Measurements from ENCODE around the gene ATG4B. TPM values are rescaled to one million over a fixed set of nuclear protein-coding genes. Genes with fewer than 3 reads are reported as not detected.

The ATG4B gene
- total and polyA plus RNA-seq, 2 of the 8 experiments (the other 6 are each of a cell fraction or from before 2014, with no cell fraction given), result 103 to 155 TPM

DNA sequence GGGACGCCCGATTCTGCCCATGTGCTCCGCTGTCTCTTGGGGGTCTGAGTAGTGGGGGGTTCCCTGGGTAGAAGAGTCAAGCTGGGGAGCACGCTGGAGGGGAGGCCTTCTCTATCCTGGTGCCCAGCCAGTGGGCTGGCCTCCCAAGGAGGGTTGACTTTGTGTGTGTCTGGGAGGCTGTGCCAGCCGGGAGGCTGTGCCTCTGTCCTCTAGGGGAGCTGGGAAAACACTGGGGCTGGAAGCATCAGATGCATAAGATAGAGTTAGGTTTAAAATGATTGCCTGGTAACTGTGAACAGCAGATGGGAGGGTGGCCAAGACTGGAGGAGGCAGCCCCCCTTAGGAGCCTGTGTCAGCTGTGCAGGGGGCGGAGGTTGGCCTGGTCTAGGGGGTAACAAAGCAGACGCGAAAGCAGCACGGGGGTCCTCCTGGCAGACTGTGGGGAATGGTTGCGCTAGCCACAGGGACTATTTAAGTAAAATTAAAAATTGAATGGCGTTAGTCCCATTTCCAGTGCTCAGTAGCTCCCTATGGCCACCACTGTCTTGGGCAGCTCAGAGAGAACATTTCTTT is 65.6 kb downstream of the ATG4B start (continued):
- TF ChIP-seq CREB1 (IDR thresholded peaks at IDR 0.05), result no peak

Measured in H1 (cell line).